Measurements from ENCODE around the gene ABCD4. TPM values are rescaled to one million over a fixed set of nuclear protein-coding genes. Genes with fewer than 3 reads are reported as not detected.

The ABCD4 gene
- total RNA-seq, 1 donor from 2014 or later: 58.6 TPM

GRCh38 chr14:74348735-74349463, 46.2 kb upstream of the ABCD4 start:
- Mint-ChIP-seq H3K4me3 (ENCODE audit: unreplicated experiment) (no peak overlapping the region), H3K36me3 (ENCODE audit: unreplicated experiment) (no peaks in the 10 kb centered on the region), H3K4me1 (ENCODE audit: unreplicated experiment) (peaks cover 10% of the 10 kb centered on the region), H3K27ac (ENCODE audit: unreplicated experiment) (no peak overlapping the region), H3K27me3 (ENCODE audit: unreplicated experiment) (peaks cover 48% of the 10 kb centered on the region), H3K9me3 (ENCODE audit: unreplicated experiment) (no peaks in the 10 kb centered on the region)
- TF ChIP-seq CTCF (IDR thresholded peaks at IDR 0.05): no peak
- no peak for DNase-seq (ENCODE audit: extremely low spot score, unreplicated experiment)

DNA sequence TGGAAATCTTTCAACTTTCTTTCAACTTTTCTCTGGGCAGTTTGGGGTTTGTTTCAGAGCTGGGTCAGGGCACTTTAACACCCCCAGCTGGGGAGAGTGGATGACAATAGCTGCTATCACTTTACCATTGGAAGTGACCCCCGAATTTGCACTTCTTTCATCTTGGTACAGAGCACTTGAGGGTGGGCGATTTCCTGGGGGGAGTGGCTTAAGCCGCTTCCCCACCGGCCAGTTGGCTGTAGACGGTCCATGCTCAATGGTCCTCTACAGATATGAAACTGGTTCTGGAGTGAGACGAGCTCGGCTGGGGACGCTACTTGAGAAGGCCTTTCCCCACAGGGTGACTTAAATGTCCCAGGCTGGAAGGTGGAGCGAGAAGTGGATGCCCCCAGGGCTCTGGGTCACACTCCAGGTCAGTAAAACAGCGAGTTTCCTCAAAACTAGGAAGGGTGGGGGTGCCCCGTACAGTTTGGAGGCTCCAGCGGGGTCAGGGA, 45.6 kb upstream of the ABCD4 start, which contains the start of gene VRTN:
Gene VRTN (plus strand): TSS at position 231 of the 494 bp plus-strand sequence. CDS start 8,313 bp downstream, outside the sequence.
- peaks cover 10% of the 10 kb centered on the region for H3K4me1 Mint-ChIP-seq (ENCODE audit: unreplicated experiment)
- DNase-seq (ENCODE audit: extremely low spot score, unreplicated experiment): no peak
- no peaks in the 10 kb centered on the region for H3K9me3 Mint-ChIP-seq (ENCODE audit: unreplicated experiment)
- no peak within 1 kb of the TSS for H3K27ac Mint-ChIP-seq (ENCODE audit: unreplicated experiment)
- no peak for TF ChIP-seq CTCF (IDR thresholded peaks at IDR 0.05)
- H3K27me3 Mint-ChIP-seq (ENCODE audit: unreplicated experiment): peaks cover 50% of the 10 kb centered on the region
- H3K4me3 Mint-ChIP-seq (ENCODE audit: unreplicated experiment): no peak within 1 kb of the TSS
- no peaks in the 10 kb centered on the region for H3K36me3 Mint-ChIP-seq (ENCODE audit: unreplicated experiment)

- no peak for TF ChIP-seq CTCF (IDR thresholded peaks at IDR 0.05)
- Mint-ChIP-seq H3K27ac (ENCODE audit: unreplicated experiment) (no peak overlapping the region), H3K36me3 (ENCODE audit: unreplicated experiment) (no peaks in the 10 kb centered on the region), H3K9me3 (ENCODE audit: unreplicated experiment) (no peaks in the 10 kb centered on the region), H3K27me3 (ENCODE audit: unreplicated experiment) (peaks cover 51% of the 10 kb centered on the region), H3K4me1 (ENCODE audit: unreplicated experiment) (peaks cover 10% of the 10 kb centered on the region), H3K4me3 (ENCODE audit: unreplicated experiment) (no peak overlapping the region)
- DNase-seq (ENCODE audit: extremely low spot score, unreplicated experiment): no peak
These were observed 45.0 kb upstream of the ABCD4 start for GRCh38 chr14:74347795-74348100.

GRCh38 chr14:74347097-74347794, 44.5 kb upstream of the ABCD4 start:
- H3K9me3 Mint-ChIP-seq (ENCODE audit: unreplicated experiment): no peaks in the 10 kb centered on the region
- H3K4me1 Mint-ChIP-seq (ENCODE audit: unreplicated experiment): peaks cover 10% of the 10 kb centered on the region
- TF ChIP-seq CTCF (IDR thresholded peaks at IDR 0.05): no peak
- no peak for DNase-seq (ENCODE audit: extremely low spot score, unreplicated experiment)
- H3K27me3 Mint-ChIP-seq (ENCODE audit: unreplicated experiment): peaks cover 46% of the 10 kb centered on the region
- no peak overlapping the region for H3K4me3 Mint-ChIP-seq (ENCODE audit: unreplicated experiment)
- no peak overlapping the region for H3K27ac Mint-ChIP-seq (ENCODE audit: unreplicated experiment)
- no peaks in the 10 kb centered on the region for H3K36me3 Mint-ChIP-seq (ENCODE audit: unreplicated experiment)

DNA sequence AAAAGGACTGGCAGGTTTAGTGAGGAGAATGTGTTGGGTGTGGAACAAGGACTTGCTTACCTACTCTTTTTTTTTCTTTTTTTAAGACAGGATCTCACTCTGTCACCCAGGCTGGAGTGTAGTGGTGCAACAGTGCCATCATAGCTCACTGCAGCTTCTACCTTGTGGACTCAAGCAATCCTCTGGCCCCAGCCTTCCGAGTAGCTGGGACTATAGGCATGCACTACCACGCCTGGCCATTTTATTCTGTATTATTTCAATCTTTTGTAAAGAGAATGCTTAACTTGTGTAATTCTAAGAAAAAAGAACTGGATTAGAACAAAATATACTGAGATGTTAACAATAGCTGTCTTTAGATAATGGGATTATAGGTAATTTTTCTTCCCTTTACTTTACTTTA, 43.6 kb upstream of the ABCD4 start:
- TF ChIP-seq CTCF (IDR thresholded peaks at IDR 0.05): no peak
- peaks cover 46% of the 10 kb centered on the region for H3K27me3 Mint-ChIP-seq (ENCODE audit: unreplicated experiment)
- H3K27ac Mint-ChIP-seq (ENCODE audit: unreplicated experiment): no peak overlapping the region
- no peak overlapping the region for H3K4me3 Mint-ChIP-seq (ENCODE audit: unreplicated experiment)
- DNase-seq (ENCODE audit: extremely low spot score, unreplicated experiment): no peak
- no peaks in the 10 kb centered on the region for H3K36me3 Mint-ChIP-seq (ENCODE audit: unreplicated experiment)
- H3K9me3 Mint-ChIP-seq (ENCODE audit: unreplicated experiment): no peaks in the 10 kb centered on the region
- peaks cover 10% of the 10 kb centered on the region for H3K4me1 Mint-ChIP-seq (ENCODE audit: unreplicated experiment)
